HepG2 (cell line): ENCODE results near the gene TRMT1. TPM values are rescaled to one million over a fixed set of nuclear protein-coding genes. Genes with fewer than 3 reads are reported as not detected.
A peak's percentile ranks its signal among the peaks of the same experiment; 100 is the strongest.

ENCODE experiments used
- BORCS8-MEF2B ChIP-seq: sonication (generic); formaldehyde crosslinking; IDR thresholded peaks from 2 replicates; pipeline ENCODE4 v1.8.0; 2022; ENCODE audit warnings: mild to moderate bottlenecking, missing genetic modification reagents
- HBP1 ChIP-seq: IDR thresholded peaks from 2 replicates; pipeline ENCODE4 v1.6.1; 2016; ENCODE audit warnings: low read depth, control low read depth
- IRF2 ChIP-seq: IDR thresholded peaks from 2 replicates; pipeline ENCODE4 v1.6.1; 2018; ENCODE audit warnings: missing genetic modification reagents, missing compliant biosample characterization
- NCOA2 ChIP-seq: sonication (generic); formaldehyde crosslinking; IDR thresholded peaks from 2 replicates; pipeline ENCODE4 v1.8.0; 2022; ENCODE audit warnings: inconsistent platforms
- RARA ChIP-seq: IDR thresholded peaks from 2 replicates; pipeline ENCODE4 v1.6.1; 2016; ENCODE audit warnings: missing genetic modification reagents, missing compliant biosample characterization
- SNRNP70 ChIP-seq: fragments of 200-400 bp; formaldehyde crosslinking; IDR thresholded peaks from 2 replicates; pipeline ENCODE4 v1.6.1; 2017; ENCODE audit warnings: mild to moderate bottlenecking, low read depth, low read length, moderate library complexity
- ZBTB7B ChIP-seq: sonication (generic); formaldehyde crosslinking; IDR thresholded peaks from 2 replicates; pipeline ENCODE4 v1.4.0; 2020; ENCODE audit warnings: missing genetic modification reagents
- ZNF512 ChIP-seq: sonication (generic); formaldehyde crosslinking; IDR thresholded peaks from 2 replicates; pipeline ENCODE4 v1.4.0; 2020; ENCODE audit warnings: mild to moderate bottlenecking, missing genetic modification reagents
- ZNF605 ChIP-seq: sonication (generic); formaldehyde crosslinking; IDR thresholded peaks from 2 replicates; pipeline ENCODE4 v1.8.0; 2022; ENCODE audit warnings: mild to moderate bottlenecking, missing genetic modification reagents
- polyA plus RNA-seq, 8 experiments: library from polyadenylated mRNA; depleted of rRNA in 3 of 8; stranded (reverse) in 7 of 8; unstranded in 1 of 8; fragments of >200 nt; fragmentation: Illumina TruSeq in 4 of 8; extraction: Trizol in 4 of 8; gene quantifications; 2 replicates each; pipeline versions ENCODE4 v1.2.1 to v1.2.3, GENCODE V29; 2011 to 2016; ENCODE audit warnings: low read depth in 4 of 8, missing spikeins in 1 of 8, mixed read lengths in 1 of 8; ENCODE audit not compliant: insufficient read depth in 1 of 8
- total RNA-seq, 5 experiments: library from RNA; depleted of rRNA; stranded (reverse); fragments of >200 nt; fragmentation: Illumina TruSeq; extraction: Trizol; gene quantifications; 2 replicates each; pipeline ENCODE4 v1.2.3, GENCODE V29; 2016; ENCODE audit warnings: low read depth in 1 of 5

The TRMT1 gene
- total and polyA plus RNA-seq, 2 of the 13 experiments (the other 11 are each of a cell fraction or from before 2014, with no cell fraction given), result 35.5 to 44.1 TPM

- peak; percentile 76; the same call in 1 of the 2 replicates for TF ChIP-seq BORCS8-MEF2B
- TF ChIP-seq IRF2 (CRISPR knock-in tag), result peak; percentile 93
- TF ChIP-seq NCOA2 (CRISPR knock-in tag), result peak; percentile 61
- peak; percentile 16; the same call in 1 of the 2 replicates for TF ChIP-seq ZBTB7B (CRISPR knock-in tag)
- TF ChIP-seq RARA, result peak; percentile 73
- peak; percentile 79; the same call in 1 of the 2 replicates for TF ChIP-seq ZNF605
- no peak; the same call in 1 of the 2 replicates for TF ChIP-seq ZNF512
- TF ChIP-seq SNRNP70, result no peak
- TF ChIP-seq HBP1 (CRISPR knock-in tag), result no peak; the same call in none of the 2 replicates
These were observed 33.8 kb upstream of the TRMT1 start, which contains the start of the genes IER2 and STX10 (continued) for GRCh38 chr19:13150187-13150930.
